C4-2B (cell line): ENCODE data around the gene COL4A5.
A peak's percentile ranks its signal among the peaks of the same experiment; 100 is the strongest.

Source experiments
- H3K27ac ChIP-seq: fragments of 450-650 bp; 2 replicates; pipeline ENCODE4 v1.5.1; 2017
- CTCF ChIP-seq: fragments of 450-650 bp; conservative IDR thresholded peaks from 2 replicates; pipeline ENCODE4 v1.5.1; 2017; ENCODE audit warnings: mild to moderate bottlenecking
- ZFX ChIP-seq: fragments of 450-650 bp; IDR thresholded peaks from 2 replicates; pipeline ENCODE4 v1.6.1; 2017

COL4A5 gene

GRCh38 chrX:108704839-108705238, 265.2 kb downstream of the COL4A5 start:
- TF ChIP-seq ZFX (no peak), CTCF (no peak)
- H3K27ac ChIP-seq, result peak overlapping the region; percentile 55

- H3K27ac ChIP-seq, result no peak overlapping the region
- TF ChIP-seq ZFX, result no peak
- TF ChIP-seq CTCF, result peak; percentile 9; the same call in 1 of the 2 replicates
Observed at GRCh38 chrX:108712886-108713285, 273.2 kb downstream of the COL4A5 start.

GRCh38 chrX:108722561-108722960, 282.9 kb downstream of the COL4A5 start:
- TF ChIP-seq CTCF, result no peak
- TF ChIP-seq ZFX, result no peak
- H3K27ac ChIP-seq, result no peak overlapping the region

GRCh38 chrX:108726748-108727147, 287.1 kb downstream of the COL4A5 start:
- H3K27ac ChIP-seq, result no peak overlapping the region
- no peak for TF ChIP-seq CTCF

- no peak overlapping the region for H3K27ac ChIP-seq
- TF ChIP-seq ZFX (no peak), CTCF (no peak)
Observed at GRCh38 chrX:108731153-108731552, 291.5 kb downstream of the COL4A5 start.

- TF ChIP-seq CTCF (no peak), ZFX (no peak)
- H3K27ac ChIP-seq, result no peak overlapping the region
Observed at GRCh38 chrX:108732630-108733321, 293.1 kb downstream of the COL4A5 start.

GRCh38 chrX:108734426-108734825, 294.8 kb downstream of the COL4A5 start:
- H3K27ac ChIP-seq, result no peak overlapping the region

More at GRCh38 chrX:108734426-108734825, 294.8 kb downstream of the COL4A5 start:
- no peak for TF ChIP-seq ZFX
- no peak for TF ChIP-seq CTCF
